Measurements from ENCODE around the gene JAK1.
"Not testable (repeated sequence)": the region's sequence is repeated elsewhere in the genome, so short reads cannot be mapped to it uniquely, and the experiment has no call there.

The JAK1 gene

GRCh38 chr1:64839732-64840405 is 126.5 kb downstream of the JAK1 start:
- DNase-seq (ENCODE audit: low spot score), result no peak

GRCh38 chr1:64839261-64839660 is 127.1 kb downstream of the JAK1 start:
- no peak for DNase-seq (ENCODE audit: low spot score)

GRCh38 chr1:64838486-64838885 is 127.9 kb downstream of the JAK1 start:
- DNase-seq (ENCODE audit: low spot score), result no peak

GRCh38 chr1:64836802-64837201 is 129.5 kb downstream of the JAK1 start:
- no peak for DNase-seq (ENCODE audit: low spot score)

- DNase-seq (ENCODE audit: low spot score), result no peak
Measured at GRCh38 chr1:64834734-64835133, 131.6 kb downstream of the JAK1 start.

GRCh38 chr1:64830030-64830651 is 136.2 kb downstream of the JAK1 start:
- no peak for DNase-seq (ENCODE audit: low spot score)

- DNase-seq (ENCODE audit: low spot score), result no peak
Measured at GRCh38 chr1:64829411-64830029, 136.8 kb downstream of the JAK1 start.

GRCh38 chr1:64828829-64829228 is 137.5 kb downstream of the JAK1 start:
- DNase-seq (ENCODE audit: low spot score), result peak; percentile 20

GRCh38 chr1:64826991-64827390 is 139.4 kb downstream of the JAK1 start:
- DNase-seq (ENCODE audit: low spot score), result peak; percentile 59

GRCh38 chr1:64823691-64824476 is 142.5 kb downstream of the JAK1 start:
- peak; percentile 72 for DNase-seq (ENCODE audit: low spot score)

- DNase-seq (ENCODE audit: low spot score), result no peak
Measured at GRCh38 chr1:64822621-64823020, 143.7 kb downstream of the JAK1 start.

GRCh38 chr1:64820572-64820971 is 145.8 kb downstream of the JAK1 start:
- DNase-seq (ENCODE audit: low spot score), result not testable (repeated sequence)

- DNase-seq (ENCODE audit: low spot score), result not testable (repeated sequence)
Measured at GRCh38 chr1:64817364-64817763, 149.0 kb downstream of the JAK1 start.

- DNase-seq (ENCODE audit: low spot score), result no peak
Measured at GRCh38 chr1:64814427-64814826, 151.9 kb downstream of the JAK1 start.

- no peak for DNase-seq (ENCODE audit: low spot score)
Measured at GRCh38 chr1:64811131-64811530, 155.2 kb downstream of the JAK1 start.

- no peak for DNase-seq (ENCODE audit: low spot score)
Measured at GRCh38 chr1:64810001-64810400, 156.3 kb downstream of the JAK1 start.

- no peak for DNase-seq (ENCODE audit: low spot score)
Measured at GRCh38 chr1:64809309-64809708, 157.0 kb downstream of the JAK1 start.

GRCh38 chr1:64801851-64802523 is 164.4 kb downstream of the JAK1 start:
- DNase-seq (ENCODE audit: low spot score), result no peak

GRCh38 chr1:64798872-64799271 is 167.5 kb downstream of the JAK1 start:
- DNase-seq (ENCODE audit: low spot score), result no peak

GRCh38 chr1:64790832-64791487 is 175.4 kb downstream of the JAK1 start:
- no peak for DNase-seq (ENCODE audit: low spot score)

All from CD4-positive, alpha-beta T cell treated with Interleukin-15 for 4 hours (primary cell).